GM21526 (cell line): ENCODE measurements around the gene VANGL2.
"Not testable (repeated sequence)": the region's sequence is repeated elsewhere in the genome, so short reads cannot be mapped to it uniquely, and the experiment has no call there.

Source experiments
- ATAC-seq: cut with Tn5 transposase; IDR thresholded peaks from one replicate; pipeline ENCODE4 v1.9.1; 2021; ENCODE audit warnings: moderate library complexity; ENCODE audit not compliant: unreplicated experiment, low FRiP score

VANGL2 gene

DNA sequence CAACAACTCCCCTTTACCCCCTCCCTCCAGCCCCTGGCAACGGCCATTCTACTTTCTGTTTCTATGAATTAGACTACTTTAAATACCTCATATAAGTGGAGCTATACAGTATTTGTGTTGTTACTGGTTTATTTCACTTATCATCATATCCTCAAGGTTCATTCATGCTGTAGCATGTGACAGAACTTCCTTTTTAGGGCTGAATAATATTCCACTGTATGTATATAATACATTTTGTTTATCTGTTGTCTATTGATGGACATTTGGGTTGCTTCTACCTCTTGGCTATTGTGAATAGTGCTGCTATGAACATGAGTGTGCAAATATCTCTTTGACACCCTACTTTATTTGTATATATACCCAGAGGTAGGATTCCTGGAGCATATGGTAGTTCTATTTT, 31.3 kb upstream of the VANGL2 start:
- no peak for ATAC-seq

DNA sequence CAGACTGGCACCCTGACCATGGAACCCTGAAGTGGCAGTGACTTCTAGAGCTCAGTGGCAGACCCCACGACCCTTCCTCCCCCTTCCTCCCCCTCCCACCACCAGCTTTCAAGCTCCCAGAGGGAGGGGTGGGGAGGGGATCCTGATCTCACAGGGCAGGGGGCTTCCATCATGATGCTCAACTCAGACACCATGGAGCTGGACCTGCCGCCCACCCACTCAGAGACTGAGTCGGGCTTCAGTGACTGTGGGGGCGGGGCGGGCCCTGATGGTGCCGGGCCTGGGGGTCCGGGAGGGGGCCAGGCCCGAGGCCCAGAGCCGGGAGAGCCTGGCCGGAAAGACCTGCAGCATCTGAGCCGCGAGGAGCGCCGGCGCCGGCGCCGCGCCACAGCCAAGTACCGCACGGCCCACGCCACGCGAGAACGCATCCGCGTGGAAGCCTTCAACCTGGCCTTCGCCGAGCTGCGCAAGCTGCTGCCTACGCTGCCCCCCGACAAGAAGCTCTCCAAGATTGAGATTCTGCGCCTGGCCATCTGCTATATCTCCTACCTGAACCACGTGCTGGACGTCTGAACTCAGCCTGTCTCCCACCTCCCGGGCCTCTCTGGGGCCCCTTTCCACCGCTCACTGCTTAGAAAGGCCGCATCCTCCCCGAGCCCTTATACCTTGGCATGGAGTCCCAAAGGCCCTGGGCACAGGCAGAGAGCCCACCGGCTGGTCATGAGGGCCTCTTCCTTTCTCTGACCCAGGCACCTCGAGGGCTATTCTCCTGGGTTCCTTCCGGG, 29.6 kb upstream of the VANGL2 start:
- no peak for ATAC-seq

DNA sequence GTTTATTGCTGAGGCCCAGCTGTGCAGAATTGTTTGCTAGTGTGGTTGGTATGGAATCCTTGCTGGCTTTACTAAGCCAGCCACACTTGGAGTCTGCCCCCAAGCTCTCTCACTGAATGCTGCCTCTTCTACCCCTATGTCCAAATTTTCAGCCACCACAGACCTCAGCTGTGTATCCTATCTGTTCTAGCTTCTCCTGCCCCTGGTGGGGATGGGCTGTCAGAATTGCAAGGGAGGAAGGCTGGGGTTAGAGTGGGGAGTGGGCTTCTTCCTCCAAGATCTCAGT, 29.1 kb upstream of the VANGL2 start:
- ATAC-seq, result no peak

DNA sequence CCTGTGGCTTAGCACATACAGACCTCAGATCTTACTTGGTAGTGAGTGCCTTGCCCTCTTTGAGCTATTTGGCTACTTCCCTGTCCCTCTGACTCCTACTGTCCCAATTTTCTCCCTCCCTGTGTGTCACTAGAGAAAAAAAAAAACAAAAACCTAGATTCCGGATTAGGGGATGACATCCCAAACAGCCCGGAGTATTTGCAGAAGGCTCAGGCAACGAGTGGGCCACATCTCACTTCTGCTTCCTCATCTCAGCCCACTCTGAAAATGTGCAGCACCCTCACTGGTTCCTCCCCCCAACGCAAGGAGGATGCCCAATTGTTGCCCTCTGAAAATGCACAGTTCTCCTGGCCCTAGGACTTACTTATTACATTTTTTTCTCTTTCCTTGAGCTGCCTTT, 28.6 kb upstream of the VANGL2 start:
- no peak for ATAC-seq

DNA sequence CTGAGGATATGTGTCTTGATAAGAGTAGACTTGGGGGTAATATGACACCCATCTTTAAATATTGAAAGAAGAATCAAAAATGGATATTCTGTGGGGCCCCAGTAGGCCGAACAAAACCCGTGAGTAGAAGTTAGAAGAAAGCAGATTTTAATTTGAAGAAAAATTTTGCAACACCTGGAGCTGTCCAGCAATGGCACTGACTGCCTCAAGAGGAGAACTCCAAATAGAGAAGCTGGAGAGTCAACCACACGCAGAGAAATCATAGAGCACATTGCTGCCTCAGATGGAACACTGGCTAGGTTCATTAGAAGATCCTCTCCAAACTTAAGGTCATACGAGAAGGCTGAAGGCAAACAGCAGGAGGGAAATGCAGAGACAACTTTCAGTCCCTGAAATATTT, 26.7 kb upstream of the VANGL2 start:
- ATAC-seq, result no peak

DNA sequence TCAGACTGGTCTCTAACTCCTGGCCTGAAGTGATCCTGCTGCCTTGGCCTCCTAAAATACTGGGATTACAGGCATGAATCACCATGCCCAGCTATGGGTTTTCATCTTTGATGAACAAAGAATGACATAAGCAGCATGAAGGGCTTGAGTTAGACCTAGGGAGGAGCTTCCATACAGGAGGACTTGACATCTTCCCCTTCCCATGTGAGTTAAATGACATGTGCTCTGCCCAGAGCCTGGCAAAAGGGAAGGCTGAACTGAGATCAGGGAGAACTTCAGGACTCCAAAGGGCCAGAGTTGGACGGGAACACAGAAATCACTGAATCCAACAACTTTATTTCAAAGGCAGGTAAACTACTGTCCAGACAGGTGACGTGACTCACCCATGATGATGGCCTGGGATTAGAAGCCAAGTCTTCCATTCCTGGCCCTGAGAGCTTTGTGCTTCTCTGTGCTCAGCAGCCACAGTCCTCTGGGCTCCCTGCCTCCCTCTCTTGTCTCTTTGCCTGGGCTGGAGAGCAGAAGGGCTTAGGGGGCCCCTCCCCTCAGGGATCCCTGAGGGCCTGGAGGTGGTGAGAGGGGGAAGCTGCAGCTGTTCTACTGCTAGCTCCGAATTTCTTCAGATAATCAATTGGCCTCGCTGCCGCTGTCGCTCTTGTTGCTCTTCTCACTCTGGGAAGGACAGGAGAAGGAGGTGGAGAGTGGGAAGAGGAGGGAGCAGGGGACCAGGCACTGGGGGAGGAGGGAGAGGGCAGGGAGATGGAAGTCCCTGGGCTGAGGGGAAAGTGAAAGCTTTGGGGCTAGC, 25.9 kb upstream of the VANGL2 start:
- no peak for ATAC-seq

DNA sequence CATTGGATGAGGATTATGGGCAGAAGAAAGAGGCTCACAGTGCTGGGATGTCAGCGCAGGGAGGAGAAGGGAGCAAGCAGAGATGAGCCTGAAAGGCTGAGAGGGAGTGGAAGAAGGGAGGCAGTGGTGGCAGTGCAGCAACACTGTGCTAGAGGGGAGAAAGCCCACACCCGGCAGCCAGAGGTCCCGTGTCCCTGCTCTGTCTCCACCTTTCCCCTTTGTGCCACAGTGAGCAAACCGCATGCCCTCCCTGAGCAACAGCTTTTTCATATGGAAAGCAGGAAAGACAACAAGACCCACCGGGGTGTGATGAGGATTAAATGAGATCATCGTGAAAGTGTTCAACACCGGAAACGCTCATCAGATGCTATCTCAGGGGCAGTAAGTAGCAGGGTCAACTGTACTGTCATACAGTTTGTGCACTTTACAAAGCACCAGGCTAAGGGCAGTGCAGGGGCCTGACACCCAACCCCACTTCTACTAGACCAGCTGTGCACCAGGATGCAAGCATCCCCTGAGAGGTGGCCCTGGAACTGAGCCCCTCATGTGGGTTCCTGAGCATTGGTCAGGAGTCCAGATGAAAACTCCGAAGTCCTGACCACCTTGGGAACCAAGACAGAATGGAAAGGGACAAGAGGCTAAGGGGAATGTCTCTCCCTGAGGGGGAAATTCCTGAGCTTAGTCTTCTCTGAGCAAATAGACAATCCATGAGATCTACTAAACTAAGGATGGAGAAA, 24.4 kb upstream of the VANGL2 start:
- no peak for ATAC-seq

DNA sequence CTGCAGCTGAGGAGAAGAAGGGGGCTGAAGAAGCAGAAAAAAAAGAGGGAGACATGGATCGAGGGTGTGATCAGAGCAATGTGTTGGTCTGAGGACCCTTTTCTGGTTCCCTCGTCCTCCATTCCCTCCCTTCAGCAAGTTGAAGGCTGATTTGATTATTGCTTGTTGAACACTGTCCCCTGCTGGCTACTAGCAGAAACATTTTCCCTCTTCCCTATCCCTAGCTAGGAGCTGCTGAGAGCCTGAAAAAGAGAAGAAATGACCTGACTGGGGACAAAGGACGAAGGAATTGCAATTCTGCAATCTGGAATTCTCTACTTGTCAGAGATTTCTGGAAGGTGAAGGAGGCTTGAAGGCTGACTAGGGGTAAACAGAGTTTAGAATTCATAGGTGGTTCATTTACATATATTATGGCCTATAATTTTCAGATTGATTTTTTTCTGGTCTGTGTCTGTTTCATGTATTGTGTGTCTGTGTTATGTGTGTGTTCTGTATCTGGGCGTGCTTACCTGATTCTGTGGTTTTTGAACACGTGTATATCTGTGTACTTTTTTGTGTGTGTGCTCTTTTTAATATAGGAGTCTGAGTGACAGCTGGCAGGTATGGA, 23.7 kb upstream of the VANGL2 start:
- no peak for ATAC-seq

DNA sequence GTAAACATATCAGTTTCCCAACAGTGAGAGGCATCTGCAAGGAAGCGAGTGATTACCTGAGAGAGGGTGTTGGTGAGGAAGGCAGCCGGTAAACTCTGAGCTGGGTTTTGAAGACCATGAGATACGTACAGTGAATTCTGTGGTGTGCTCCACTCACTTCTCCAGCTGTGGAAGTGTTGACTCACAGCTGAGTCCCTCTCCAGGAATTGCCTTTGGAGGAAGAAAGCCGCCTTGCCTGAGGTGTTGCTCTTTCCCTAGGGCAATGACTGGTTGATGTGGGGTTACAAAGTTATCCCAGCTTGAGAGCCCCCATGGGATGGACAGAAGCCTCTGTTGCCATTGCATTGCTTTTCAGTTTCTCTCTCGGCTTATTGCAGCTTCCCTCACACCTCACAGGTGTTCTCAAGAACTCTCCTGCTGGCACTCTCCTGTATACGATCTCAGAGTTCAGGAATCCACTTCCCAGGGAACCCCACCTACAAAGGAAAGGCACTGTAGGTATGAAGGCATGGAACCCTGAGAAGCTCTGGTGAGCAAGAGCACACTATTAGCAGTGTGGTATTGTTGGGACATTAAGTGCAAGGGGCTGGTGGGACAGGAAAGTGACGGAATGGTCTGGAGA, 22.7 kb upstream of the VANGL2 start:
- ATAC-seq, result no peak

DNA sequence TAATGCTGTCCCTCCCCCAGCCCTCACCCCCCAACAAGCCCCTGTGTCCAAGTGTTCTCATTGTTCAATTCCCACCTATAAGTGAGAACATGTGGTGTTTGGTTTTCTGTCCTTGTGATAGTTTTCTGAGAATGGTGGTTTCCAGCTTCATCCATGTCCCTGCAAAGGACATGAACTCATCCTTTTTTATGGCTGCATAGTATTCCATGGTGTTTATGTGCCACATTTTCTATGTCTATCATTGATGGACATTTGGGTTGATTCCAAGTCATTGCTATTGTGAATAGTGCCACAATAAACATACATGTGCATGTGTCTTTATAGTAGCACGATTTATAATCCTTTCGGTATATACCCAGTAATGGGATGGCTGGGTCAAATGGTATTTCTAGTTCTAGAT, 15.6 kb upstream of the VANGL2 start:
- not testable (repeated sequence) for ATAC-seq

DNA sequence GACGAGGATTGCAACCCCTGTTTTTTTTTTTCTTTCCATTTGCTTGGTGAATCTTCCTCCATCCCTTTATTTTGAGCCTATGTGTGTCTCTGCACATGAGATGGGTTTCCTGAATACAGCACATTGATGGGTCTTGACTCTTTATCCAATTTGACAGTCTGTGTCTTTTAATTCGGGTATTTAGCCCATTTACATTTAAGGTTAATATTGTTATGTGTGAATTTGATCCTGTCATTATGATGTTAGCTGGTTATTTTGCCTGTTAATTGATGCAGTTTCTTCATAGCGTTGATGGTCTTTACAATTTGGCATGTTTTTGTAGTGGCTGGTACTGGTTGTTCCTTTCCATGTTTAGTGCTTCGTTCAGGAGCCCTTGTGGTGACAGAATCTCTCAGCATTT, 12.0 kb upstream of the VANGL2 start:
- not testable (repeated sequence) for ATAC-seq

DNA sequence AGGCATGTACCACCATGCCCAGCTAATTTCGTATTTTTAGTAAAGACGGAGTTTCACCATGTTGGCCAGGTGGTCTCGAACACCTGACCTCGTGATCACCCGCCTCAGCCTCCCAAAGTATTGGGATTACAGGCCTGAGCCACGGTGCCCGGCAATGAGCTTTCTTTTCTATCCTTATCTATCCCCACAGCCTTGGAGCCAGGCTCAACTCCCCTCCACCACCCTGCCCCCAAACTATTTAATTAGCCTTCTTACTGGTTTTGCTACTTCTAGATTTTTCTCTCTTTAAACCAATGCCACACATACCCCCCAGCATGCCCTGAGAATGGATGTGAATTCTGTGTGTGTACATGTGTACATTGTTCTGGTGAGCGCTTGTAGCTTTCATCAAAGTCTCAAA, 5.7 kb upstream of the VANGL2 start:
- ATAC-seq, result no peak

DNA sequence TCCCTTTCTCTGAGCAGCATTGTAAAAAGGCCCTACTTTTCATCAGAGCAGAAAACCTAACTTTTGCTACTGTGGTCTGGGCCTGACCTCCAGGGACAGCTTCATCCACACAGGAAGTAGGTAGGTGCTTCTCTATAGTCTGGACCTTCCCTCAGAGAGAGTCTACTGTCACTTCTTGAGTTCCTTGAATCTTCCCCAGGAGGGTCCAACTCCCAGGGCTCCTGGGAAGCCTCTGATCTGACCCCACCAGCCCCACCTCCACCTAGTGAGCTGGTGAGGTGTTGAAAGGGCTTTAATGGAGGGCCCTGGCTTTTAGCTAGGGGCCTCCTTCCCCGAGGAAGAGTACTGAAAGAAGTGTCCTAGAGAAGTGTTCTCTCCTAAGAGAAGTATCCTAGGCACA, 2.7 kb upstream of the VANGL2 start:
- ATAC-seq, result no peak

DNA sequence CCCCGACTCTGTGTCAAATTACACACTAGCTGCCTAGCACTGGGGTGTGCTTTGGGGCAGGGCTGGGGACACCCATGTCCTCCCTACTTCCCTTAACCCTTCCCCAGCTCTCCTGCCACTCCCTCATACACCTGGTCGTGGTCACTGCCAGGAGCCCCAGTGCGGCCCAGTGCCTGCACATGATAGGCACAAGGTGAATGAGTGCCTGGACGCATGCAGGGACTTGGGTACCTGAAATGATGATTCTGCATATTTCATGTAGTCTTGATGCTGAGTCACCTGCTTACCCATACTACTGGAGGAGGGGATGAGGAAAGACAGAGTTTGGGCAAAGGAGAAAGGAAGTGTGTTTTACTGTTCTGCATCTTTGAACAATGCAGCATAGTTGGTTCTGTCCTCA, 1.5 kb upstream of the VANGL2 start:
- ATAC-seq, result no peak

DNA sequence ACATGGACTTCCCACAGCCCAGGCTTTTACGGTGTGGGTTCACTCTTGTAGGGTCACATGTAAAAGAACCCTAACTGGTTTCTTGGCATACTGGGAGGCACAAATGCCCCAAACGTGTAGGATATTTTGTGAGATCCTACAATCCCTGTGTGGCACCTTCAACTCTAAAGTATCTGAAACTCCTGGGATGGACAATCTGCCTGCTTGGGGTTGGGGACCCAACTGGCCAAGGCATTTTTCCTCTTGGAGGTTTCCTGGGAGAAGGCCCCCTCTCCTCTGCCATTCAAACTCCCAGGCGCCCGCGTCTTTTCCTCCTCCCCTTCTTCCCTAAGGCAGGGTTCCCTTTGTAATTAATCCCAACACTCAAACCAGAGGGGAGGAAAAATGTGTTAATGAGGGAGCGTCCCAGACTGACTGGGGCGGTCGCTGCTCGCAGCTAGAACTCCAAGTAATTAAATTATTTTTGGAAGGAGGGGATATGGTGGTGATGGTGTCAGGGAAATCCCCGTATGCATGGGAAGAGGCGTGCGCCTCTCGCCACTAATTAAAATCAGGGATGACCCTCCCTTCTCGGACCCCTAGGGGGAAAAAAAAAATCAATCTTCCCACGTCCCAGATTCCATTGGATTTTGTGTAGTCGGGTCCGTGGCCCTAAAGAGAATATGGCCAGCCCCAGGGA, 681 bp upstream of the VANGL2 start:
- no peak for ATAC-seq

DNA sequence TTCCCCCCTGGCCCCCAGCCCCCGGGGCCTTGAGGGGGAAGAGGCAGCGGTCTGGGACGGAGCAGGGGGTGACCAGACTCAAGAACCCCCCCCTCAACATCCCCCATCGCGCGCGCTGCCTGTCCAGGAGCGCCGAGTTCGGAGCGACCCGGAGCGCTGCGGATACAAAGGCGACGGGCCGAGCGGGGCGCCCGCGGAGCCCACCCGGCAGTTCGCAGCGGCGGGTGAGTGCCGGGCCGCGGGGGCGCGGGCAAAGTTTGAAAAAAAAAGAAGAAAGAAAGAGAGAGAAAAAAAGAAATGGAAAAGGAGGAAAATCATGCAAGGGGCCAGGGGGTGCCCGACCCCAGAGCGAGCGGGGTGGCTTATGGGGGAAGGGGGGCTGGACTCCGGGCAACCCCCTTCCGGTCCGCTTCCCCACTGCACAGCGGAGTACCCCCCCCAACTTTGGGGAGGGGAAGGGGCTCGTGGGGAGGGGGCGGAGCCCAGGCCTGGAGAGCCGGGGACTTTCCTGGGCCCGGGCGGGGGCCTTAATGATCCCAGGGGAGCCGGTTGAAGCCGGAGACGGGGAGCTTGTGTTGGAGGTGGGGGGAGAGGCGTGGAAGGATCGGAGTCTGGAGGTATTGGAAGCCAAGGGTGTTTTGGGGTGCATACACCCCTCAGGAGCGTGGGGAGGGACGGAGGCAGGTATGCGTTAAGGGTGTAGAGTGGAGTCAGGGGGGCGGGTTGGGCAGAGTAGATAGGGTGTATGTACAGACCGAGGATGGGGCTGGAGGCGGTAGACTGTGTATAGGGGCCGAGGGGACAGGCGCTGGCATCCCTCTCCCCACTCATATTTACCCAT, 502 bp downstream of the VANGL2 start:
- no peak for ATAC-seq

DNA sequence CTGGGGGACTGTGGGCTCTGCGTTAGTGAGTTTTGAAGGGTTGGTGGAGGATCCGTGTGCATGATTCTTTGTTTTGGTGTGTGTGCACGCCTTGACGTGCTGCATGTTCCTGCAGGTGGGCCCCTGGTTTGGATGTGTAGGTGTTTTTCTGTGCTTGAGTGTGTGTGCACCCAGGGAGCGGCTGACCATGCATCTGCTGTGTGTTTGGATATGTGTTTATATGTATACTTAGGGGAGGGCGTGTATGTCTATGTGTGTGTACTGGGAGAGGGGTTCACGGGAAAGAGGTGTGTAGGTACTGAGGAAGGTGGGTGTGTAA, 1.1 kb downstream of the VANGL2 start:
- ATAC-seq, result no peak

DNA sequence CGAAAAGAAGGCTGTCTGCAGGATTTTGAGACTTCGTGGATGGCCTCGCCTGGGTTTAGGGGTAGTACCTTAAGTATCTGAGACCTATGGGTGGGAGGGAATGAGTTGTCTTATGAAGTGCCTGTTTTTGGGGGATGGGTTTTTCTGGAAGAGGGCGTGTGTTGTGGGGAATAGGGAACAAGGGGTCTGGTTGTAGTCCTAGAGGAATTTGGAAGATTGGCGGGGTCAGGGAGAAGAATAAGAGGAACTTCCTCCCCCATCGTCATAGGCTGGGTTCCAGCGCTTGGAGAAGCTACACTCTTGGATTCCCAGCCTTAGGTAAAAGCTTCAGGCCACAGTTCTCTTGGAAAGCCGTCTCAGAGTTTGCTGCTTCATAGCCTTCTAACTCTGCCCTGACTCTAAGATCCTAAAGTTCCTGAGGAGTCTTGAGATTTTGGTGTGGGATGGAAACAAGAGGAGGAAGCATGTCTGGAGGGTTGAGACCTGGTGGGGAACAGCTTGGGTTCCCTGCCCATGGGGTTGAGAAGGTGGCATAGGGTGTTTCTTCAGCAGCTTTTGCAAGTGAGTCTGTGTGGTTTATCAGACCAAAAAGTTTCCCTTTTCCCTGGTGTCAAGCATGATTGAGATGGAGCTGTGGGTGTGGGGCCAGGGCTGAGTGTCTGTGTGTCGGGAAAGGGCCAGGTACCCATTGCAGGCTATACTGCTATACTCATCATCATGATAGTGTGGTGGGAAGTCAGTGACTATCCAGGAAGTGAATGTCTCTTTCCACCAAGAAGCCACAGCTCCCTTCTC, 1.8 kb downstream of the VANGL2 start:
- no peak for ATAC-seq

DNA sequence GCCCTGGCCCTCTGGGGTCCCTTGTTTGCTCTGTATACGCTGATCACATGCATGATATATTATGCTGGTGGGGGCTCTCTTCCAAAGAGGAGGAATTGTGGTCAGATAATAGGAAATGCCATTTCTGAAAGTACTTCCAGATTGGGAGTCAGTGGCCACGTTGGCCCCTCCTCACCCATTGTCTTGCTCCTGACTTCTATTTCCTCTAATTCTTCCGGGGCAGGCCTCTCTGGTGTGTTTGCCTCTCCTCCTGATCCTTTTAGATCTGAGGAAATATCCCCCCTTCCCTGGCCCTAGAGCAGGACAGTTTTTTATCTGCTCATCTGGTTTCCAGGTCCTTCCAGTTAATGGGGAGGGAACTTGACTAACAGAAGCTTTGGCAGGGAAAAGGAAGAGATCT, 2.9 kb downstream of the VANGL2 start:
- no peak for ATAC-seq
